ENCODE measurements around the gene XXYLT1.

The XXYLT1 gene

DNA sequence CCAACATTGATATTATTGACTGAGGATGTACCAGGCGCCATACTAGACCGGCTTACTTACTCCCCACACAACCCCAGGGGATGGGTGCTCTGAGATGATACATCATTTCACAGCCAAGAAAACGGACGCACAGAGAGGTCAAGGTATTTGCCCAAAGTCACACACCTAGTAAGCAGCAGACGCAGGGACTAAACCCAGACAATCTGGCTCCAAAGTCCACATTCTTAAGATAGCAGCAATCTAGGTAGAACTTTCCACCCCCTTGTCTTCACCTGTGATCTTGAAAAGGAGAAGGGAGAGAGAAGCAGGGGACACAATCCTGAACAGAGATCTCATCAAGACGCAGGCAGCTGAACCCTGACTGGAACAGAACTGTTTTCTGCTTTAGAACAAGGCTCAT, 200.6 kb downstream of the XXYLT1 start:
- DNase-seq (ENCODE audit: low read depth), result no peak
- TF ChIP-seq, protein P1, sequence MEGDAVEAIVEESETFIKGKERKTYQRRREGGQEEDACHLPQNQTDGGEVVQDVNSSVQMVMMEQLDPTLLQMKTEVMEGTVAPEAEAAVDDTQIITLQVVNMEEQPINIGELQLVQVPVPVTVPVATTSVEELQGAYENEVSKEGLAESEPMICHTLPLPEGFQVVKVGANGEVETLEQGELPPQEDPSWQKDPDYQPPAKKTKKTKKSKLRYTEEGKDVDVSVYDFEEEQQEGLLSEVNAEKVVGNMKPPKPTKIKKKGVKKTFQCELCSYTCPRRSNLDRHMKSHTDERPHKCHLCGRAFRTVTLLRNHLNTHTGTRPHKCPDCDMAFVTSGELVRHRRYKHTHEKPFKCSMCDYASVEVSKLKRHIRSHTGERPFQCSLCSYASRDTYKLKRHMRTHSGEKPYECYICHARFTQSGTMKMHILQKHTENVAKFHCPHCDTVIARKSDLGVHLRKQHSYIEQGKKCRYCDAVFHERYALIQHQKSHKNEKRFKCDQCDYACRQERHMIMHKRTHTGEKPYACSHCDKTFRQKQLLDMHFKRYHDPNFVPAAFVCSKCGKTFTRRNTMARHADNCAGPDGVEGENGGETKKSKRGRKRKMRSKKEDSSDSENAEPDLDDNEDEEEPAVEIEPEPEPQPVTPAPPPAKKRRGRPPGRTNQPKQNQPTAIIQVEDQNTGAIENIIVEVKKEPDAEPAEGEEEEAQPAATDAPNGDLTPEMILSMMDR (IDR thresholded peaks at IDR 0.05; ENCODE audit: low read depth, low read length, missing control alignments), result no peak
- H3K4me3 ChIP-seq (ENCODE audit: low read depth, low read length), result no peak overlapping the region

DNA sequence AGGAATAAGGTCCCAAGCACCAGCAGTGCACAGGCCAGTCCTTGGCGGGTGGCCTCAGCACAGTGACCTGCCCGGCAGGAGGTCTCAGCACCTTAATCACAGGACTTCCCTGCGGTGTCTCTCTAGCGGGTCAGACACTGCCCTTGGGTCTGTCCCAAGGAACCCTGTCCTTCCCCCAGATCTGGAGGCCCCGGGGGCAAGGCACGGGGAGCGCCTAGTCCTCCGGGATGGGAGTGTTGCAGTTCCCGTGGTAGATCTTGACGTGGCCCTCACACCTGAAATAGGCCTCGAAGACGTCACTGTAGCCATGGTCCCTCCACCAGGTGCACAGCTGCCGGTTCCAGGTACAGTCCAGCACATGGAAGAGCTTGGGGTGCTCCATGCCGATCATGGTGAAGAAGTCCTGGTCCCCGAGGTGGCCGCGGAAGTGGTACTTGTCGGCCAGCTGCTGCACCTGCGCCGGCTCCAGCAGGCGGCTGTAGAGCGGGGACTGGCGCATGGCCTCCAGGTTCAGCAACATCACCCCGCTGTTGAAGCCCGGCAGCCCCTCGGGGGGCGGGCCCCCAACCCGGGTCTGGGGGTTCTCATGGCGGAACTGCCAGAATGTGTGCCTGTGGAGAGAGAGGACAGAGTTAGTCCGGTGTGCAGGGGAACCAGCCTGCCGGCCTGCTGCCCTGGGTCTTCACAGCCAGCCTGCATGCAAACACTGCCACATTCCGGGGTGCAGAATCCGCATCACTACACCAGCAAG, 201.3 kb downstream of the XXYLT1 start:
- TF ChIP-seq, protein P1 (IDR thresholded peaks at IDR 0.05; ENCODE audit: low read depth, low read length, missing control alignments), result no peak
- H3K4me3 ChIP-seq (ENCODE audit: low read depth, low read length), result no peak overlapping the region
- DNase-seq (ENCODE audit: low read depth), result no peak

DNA sequence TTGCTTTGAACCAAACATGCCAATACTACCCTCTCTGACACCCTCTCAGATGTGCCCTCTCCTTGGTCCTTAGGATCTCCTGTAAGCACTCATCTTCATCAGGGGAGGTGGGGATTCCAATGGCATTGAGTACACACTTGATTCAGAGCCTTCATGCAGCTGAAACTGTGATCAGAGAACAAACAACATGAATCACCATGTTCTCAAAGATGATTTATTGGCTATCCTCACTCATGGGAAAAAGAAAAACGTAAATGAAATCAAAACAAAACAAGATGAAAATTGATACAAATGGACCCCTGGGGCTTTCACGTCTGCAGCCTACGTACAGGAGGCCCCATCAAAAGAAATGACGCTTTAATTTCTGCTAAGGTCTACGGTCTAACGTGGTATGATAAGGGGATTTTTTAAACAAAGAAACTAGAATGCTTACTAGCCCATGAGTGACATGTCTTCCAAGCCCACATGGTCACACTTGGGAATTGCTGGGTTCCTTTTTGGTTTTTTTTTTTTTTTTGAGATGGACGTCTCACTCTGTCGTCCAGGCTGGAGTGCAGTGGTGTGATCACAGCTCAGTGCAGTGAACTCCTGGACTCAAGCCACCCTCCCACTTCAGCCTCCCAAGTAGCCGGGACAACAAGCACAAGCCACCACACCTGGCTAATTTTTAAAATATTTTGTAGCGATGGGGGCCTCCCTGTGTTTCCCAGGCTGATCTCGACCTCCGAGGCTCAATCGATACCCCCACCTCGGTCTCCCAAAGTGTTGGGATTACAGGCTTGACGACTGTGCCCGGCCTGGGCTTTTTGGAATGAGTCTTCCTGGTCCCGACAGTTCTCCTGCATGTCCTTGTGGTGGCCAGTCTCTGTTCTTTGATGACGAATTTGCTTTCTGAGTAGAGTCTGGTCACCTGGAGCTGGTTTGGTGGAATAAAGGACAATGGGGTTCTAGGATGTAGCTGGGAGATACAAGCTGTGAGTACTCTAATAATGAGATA, 202.6 kb downstream of the XXYLT1 start:
- H3K4me3 ChIP-seq (ENCODE audit: low read depth, low read length), result no peak overlapping the region
- TF ChIP-seq, protein P1 (IDR thresholded peaks at IDR 0.05; ENCODE audit: low read depth, low read length, missing control alignments), result no peak
- no peak for DNase-seq (ENCODE audit: low read depth)

DNA sequence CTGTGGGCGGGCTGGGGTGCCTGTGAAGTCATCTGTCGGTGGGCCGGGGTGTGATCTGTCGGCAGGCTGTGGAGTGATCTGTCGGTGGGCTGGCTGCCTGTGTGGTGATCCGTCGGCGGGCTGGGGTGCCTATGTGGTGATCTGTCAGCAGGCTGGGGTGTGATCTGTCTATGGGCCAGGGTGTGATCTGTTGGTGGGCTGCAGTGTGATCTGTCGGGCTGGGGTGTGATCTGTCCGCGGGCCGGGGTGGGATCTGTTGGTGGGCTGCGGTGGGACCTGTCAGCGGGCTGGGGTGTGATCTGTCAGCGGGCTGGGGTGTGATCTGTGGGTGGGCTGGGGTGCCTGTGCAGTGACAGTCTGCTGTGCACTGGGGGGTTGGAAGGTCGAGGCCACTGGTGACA, 204.5 kb downstream of the XXYLT1 start:
- TF ChIP-seq, protein P1 (IDR thresholded peaks at IDR 0.05; ENCODE audit: low read depth, low read length, missing control alignments), result no peak
- DNase-seq (ENCODE audit: low read depth), result no peak

DNA sequence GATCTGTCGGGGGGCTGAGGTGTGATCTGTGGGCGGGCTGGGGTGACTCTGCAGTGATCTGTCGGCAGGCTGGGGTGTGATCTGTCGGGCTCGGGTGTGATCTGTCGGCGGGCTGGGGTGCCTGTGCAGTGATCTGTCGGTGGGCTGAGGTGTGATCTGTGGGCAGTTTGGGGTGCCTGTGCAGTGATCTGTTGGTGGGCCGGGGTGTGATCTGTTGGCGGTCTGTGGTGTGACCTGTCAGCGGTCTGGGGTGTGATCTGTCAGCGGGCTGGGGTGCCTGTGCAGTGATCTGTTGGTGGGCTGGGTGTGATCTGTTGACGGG, 205.1 kb downstream of the XXYLT1 start:
- TF ChIP-seq, protein P1 (IDR thresholded peaks at IDR 0.05; ENCODE audit: low read depth, low read length, missing control alignments), result no peak
- H3K4me3 ChIP-seq (ENCODE audit: low read depth, low read length), result no peak overlapping the region
- DNase-seq (ENCODE audit: low read depth), result no peak

More for the DNA sequence above, 204.5 kb downstream of the XXYLT1 start:
- no peak overlapping the region for H3K4me3 ChIP-seq (ENCODE audit: low read depth, low read length)

DNA sequence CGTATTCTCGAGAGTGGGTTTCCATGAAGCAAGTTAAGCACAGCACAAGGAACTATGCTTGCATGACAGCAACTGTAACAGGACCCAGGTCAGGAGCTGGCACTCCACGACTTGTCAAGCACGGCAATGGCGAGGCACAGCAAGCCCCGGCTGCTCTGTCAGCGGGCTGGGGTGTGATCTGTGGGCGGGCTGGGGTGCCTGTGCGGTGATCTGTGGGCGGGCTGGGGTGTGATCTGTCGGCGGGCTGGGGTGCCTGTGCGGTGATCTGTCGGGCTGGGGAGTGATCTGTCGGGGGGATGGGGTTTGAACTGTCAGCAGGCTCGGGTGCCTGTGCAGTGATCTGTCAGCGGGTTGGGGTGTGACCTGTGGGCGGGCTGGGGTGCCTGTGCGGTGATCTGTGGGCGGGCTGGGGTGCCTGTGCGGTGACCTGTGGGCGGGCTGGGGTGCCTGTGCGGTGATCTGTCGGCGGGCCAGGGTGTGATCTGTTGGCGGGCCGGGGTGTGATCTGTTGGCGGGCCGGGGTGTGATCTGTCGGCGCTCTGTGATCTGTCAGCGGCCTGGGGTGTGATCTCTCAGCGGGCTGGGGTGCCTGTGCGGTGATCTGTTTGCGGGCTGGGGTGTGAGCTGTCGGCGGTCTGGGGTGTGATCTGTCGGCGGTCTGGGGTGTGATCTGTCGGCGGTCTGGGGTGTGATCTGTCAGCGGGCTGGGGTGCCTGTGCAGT, 205.7 kb downstream of the XXYLT1 start:
- TF ChIP-seq, protein P1 (IDR thresholded peaks at IDR 0.05; ENCODE audit: low read depth, low read length, missing control alignments), result no peak
- DNase-seq (ENCODE audit: low read depth), result no peak

More for the DNA sequence above, 205.7 kb downstream of the XXYLT1 start:
- H3K4me3 ChIP-seq (ENCODE audit: low read depth, low read length), result no peak overlapping the region
